GM18873 (cell line): ENCODE measurements around the gene C5AR1.
A peak's percentile ranks its signal among the peaks of the same experiment; 100 is the strongest.
"Not testable (repeated sequence)": the region's sequence is repeated elsewhere in the genome, so short reads cannot be mapped to it uniquely, and the experiment has no call there.

Experiments used
- ATAC-seq: cut with Tn5 transposase; IDR thresholded peaks from one replicate; pipeline ENCODE4 v1.9.1; 2021; ENCODE audit warnings: mild to moderate bottlenecking, moderate library complexity, moderate number of reproducible peaks; ENCODE audit not compliant: unreplicated experiment, low FRiP score

The C5AR1 gene

GRCh38 chr19:47309608-47310007 lies at the start of gene C5AR1:
Gene C5AR1 (plus strand): TSS chr19:47309861. CDS start chr19:47309896, 35 bp downstream.
- ATAC-seq, result no peak

GRCh38 chr19:47260476-47260875 lies 49.2 kb upstream of the C5AR1 start:
- ATAC-seq, result no peak

GRCh38 chr19:47261946-47262793 lies 47.5 kb upstream of the C5AR1 start:
- peak; percentile 46 for ATAC-seq

- ATAC-seq, result no peak
These were observed 45.0 kb upstream of the C5AR1 start for GRCh38 chr19:47264629-47265028.

GRCh38 chr19:47266401-47266941 lies 43.2 kb upstream of the C5AR1 start:
- ATAC-seq, result no peak

- ATAC-seq, result no peak
These were observed 42.3 kb upstream of the C5AR1 start for GRCh38 chr19:47267350-47267759.

- no peak for ATAC-seq
These were observed 41.6 kb upstream of the C5AR1 start for GRCh38 chr19:47268028-47268427.

GRCh38 chr19:47269596-47269995 lies 40.1 kb upstream of the C5AR1 start:
- no peak for ATAC-seq

GRCh38 chr19:47270408-47270807 lies 39.3 kb upstream of the C5AR1 start:
- ATAC-seq, result no peak

- no peak for ATAC-seq
These were observed 37.7 kb upstream of the C5AR1 start for GRCh38 chr19:47271949-47272348.

- no peak for ATAC-seq
These were observed 37.0 kb upstream of the C5AR1 start for GRCh38 chr19:47272448-47273312.

GRCh38 chr19:47273313-47274070 lies 36.2 kb upstream of the C5AR1 start:
- peak; percentile 45 for ATAC-seq

GRCh38 chr19:47274071-47274890 lies 35.4 kb upstream of the C5AR1 start, which contains the start of gene INAFM1:
Gene INAFM1 (plus strand): TSS chr19:47274885. CDS start chr19:47274920, 35 bp downstream.
- peak; percentile 34 for ATAC-seq

GRCh38 chr19:47274891-47275761 lies 34.5 kb upstream of the C5AR1 start:
- ATAC-seq, result peak; percentile 22

GRCh38 chr19:47275791-47276461 lies 33.7 kb upstream of the C5AR1 start:
- ATAC-seq, result no peak

- ATAC-seq, result not testable (repeated sequence)
These were observed 33.1 kb upstream of the C5AR1 start for GRCh38 chr19:47276513-47276912.

GRCh38 chr19:47280183-47280797 lies 29.4 kb upstream of the C5AR1 start:
- ATAC-seq, result no peak
